ENCODE results near the gene SCYGR1. TPM values are rescaled to one million over a fixed set of nuclear protein-coding genes. Genes with fewer than 3 reads are reported as not detected.
"Not testable (repeated sequence)": the region's sequence is repeated elsewhere in the genome, so short reads cannot be mapped to it uniquely, and the experiment has no call there.

Gene SCYGR1
- total RNA-seq, 1 donor from 2014 or later = not detected

- Mint-ChIP-seq H3K4me1 (ENCODE audit: low read depth, unreplicated experiment) (peaks cover 4% of the 10 kb centered on the region), H3K4me3 (ENCODE audit: unreplicated experiment) (no peak overlapping the region), H3K27ac (ENCODE audit: unreplicated experiment) (no peak overlapping the region), H3K9me3 (ENCODE audit: unreplicated experiment) (no peaks in the 10 kb centered on the region), H3K36me3 (ENCODE audit: unreplicated experiment) (no peaks in the 10 kb centered on the region), H3K27me3 (ENCODE audit: unreplicated experiment) (peaks cover 2% of the 10 kb centered on the region)
- TF ChIP-seq CTCF (IDR thresholded peaks at IDR 0.05; ENCODE audit: partially characterized antibody, unreplicated experiment) = no peak
- DNase-seq = no peak
Measured at GRCh38 chr2:227388537-227389011, 825 bp upstream of the SCYGR1 start.

GRCh38 chr2:227386630-227387029, 1.1 kb downstream of the SCYGR1 start:
- H3K36me3 Mint-ChIP-seq (ENCODE audit: unreplicated experiment) = no peaks in the 10 kb centered on the region
- peaks cover 2% of the 10 kb centered on the region for H3K27me3 Mint-ChIP-seq (ENCODE audit: unreplicated experiment)
- no peaks in the 10 kb centered on the region for H3K9me3 Mint-ChIP-seq (ENCODE audit: unreplicated experiment)
- no peak overlapping the region for H3K4me3 Mint-ChIP-seq (ENCODE audit: unreplicated experiment)
- H3K27ac Mint-ChIP-seq (ENCODE audit: unreplicated experiment) = no peak overlapping the region
- H3K4me1 Mint-ChIP-seq (ENCODE audit: low read depth, unreplicated experiment) = no peaks in the 10 kb centered on the region
- DNase-seq = no peak
- no peak for TF ChIP-seq CTCF (IDR thresholded peaks at IDR 0.05; ENCODE audit: partially characterized antibody, unreplicated experiment)

- no peak overlapping the region for H3K4me3 Mint-ChIP-seq (ENCODE audit: unreplicated experiment)
- H3K27ac Mint-ChIP-seq (ENCODE audit: unreplicated experiment) = no peak overlapping the region
- H3K9me3 Mint-ChIP-seq (ENCODE audit: unreplicated experiment) = no peaks in the 10 kb centered on the region
- no peak for TF ChIP-seq CTCF (IDR thresholded peaks at IDR 0.05; ENCODE audit: partially characterized antibody, unreplicated experiment)
- H3K36me3 Mint-ChIP-seq (ENCODE audit: unreplicated experiment) = no peaks in the 10 kb centered on the region
- H3K4me1 Mint-ChIP-seq (ENCODE audit: low read depth, unreplicated experiment) = no peaks in the 10 kb centered on the region
- no peak for DNase-seq
- H3K27me3 Mint-ChIP-seq (ENCODE audit: unreplicated experiment) = no peaks in the 10 kb centered on the region
Measured at GRCh38 chr2:227383686-227384085, 4.1 kb downstream of the SCYGR1 start.

- H3K27ac Mint-ChIP-seq (ENCODE audit: unreplicated experiment); H3K36me3 Mint-ChIP-seq (ENCODE audit: unreplicated experiment); DNase-seq; H3K9me3 Mint-ChIP-seq (ENCODE audit: unreplicated experiment); H3K4me3 Mint-ChIP-seq (ENCODE audit: unreplicated experiment); H3K27me3 Mint-ChIP-seq (ENCODE audit: unreplicated experiment): not testable (repeated sequence)
- peaks cover 10% of the 10 kb centered on the region for H3K4me1 Mint-ChIP-seq (ENCODE audit: low read depth, unreplicated experiment)
Measured at GRCh38 chr2:227382241-227382835, 5.4 kb downstream of the SCYGR1 start.

- TF ChIP-seq CTCF (IDR thresholded peaks at IDR 0.05; ENCODE audit: partially characterized antibody, unreplicated experiment) = no peak
- H3K27ac Mint-ChIP-seq (ENCODE audit: unreplicated experiment) = no peak within 1 kb of the TSS
- no peaks in the 10 kb centered on the region for H3K27me3 Mint-ChIP-seq (ENCODE audit: unreplicated experiment)
- H3K4me1 Mint-ChIP-seq (ENCODE audit: low read depth, unreplicated experiment) = peaks cover 17% of the 10 kb centered on the region
- no peaks in the 10 kb centered on the region for H3K36me3 Mint-ChIP-seq (ENCODE audit: unreplicated experiment)
- no peaks in the 10 kb centered on the region for H3K9me3 Mint-ChIP-seq (ENCODE audit: unreplicated experiment)
- no peak within 1 kb of the TSS for H3K4me3 Mint-ChIP-seq (ENCODE audit: unreplicated experiment)
- no peak for DNase-seq
Measured at GRCh38 chr2:227379095-227379494, 8.7 kb downstream of the SCYGR1 start, which contains the start of gene TM4SF20. TSS of gene TM4SF20 (minus strand) at chr2:227379306. CDS start at chr2:227379268, 38 bp downstream.
